H1 (cell line): ENCODE data around the gene TRAK1. TPM values are rescaled to one million over a fixed set of nuclear protein-coding genes. Genes with fewer than 3 reads are reported as not detected.

ENCODE experiments used
- ASH2L ChIP-seq: fragments of 200-600, 300-600 bp; sonication (generic); IDR thresholded peaks from one replicate; pipeline ENCODE4 v1.7.1; 2017; ENCODE audit warnings: low read length
- CREB1 ChIP-seq: IDR thresholded peaks from 2 replicates; pipeline ENCODE4 v1.6.1; 2012; ENCODE audit warnings: inconsistent platforms
- CTBP2 ChIP-seq: IDR thresholded peaks from 2 replicates; pipeline ENCODE4 v1.7.0; 2011; ENCODE audit warnings: borderline replicate concordance, mild to moderate bottlenecking, moderate library complexity, mixed read lengths, low read length; ENCODE audit not compliant: insufficient read depth, insufficient read length
- KDM4A ChIP-seq: IDR thresholded peaks from one replicate; pipeline ENCODE4 v1.7.1; 2012; ENCODE audit warnings: low read depth, mild to moderate bottlenecking, moderate library complexity, low read length, inconsistent platforms; ENCODE audit not compliant: severe bottlenecking
- polyA plus RNA-seq, 7 experiments: library from polyadenylated mRNA; depleted of rRNA in 3 of 7; stranded (reverse) in 5 of 7; unstranded in 2 of 7; fragments of >200 nt in 5 of 7; fragments of 200-250 nt in 2 of 7; gene quantifications; 1 replicate in 5 of 7; 2 replicates in 1 of 7; 4 replicates in 1 of 7; pipeline versions ENCODE4 v1.2.1 to v1.2.3, GENCODE V29; 2011 to 2013; ENCODE audit warnings: missing spikeins in 2 of 7, mixed read lengths in 2 of 7
- total RNA-seq: library from RNA; stranded (reverse); fragmentation: NEBNext Ultra II Directional; extraction: Animal tissue kit (Norgen Biotek cat#: 25700); gene quantifications from 2 replicates; pipeline ENCODE4 v1.2.1, GENCODE V29; 2021
- TF ChIP-seq, protein P1 (sequence below): fragments of 300-600 bp; sonication (generic); IDR thresholded peaks from 2 replicates; pipeline ENCODE4 v1.7.1; 2012; ENCODE audit warnings: low read length, moderate library complexity, mild to moderate bottlenecking, inconsistent platforms; ENCODE audit not compliant: insufficient replicate concordance

Gene TRAK1
- total and polyA plus RNA-seq, 2 of the 8 experiments (the other 6 are each of a cell fraction or from before 2014, with no cell fraction given), result 21.3 to 32.7 TPM

DNA sequence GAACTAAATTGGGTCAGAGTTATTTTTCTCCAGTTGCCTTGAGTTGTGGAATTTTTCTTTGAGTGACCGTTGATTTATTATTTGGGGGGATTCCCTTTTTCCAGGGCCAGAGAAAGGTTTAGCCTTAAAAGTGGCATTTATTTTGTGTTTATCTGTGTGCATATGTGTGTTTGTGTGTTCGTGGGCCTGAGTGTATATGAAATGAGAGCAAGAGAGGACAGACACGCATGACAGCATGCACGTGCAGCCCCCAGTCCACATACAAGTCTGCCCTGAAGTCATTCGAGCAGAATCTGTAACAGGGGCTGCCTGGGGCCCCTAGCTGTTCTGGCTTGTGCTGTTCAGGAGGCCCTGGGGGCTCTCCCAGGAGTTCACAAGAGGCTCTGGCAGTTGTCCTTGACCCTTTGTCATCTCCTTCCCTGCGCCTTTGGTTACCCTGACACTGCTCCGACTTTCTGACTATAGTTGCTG, 18.3 kb upstream of the TRAK1 start (continued):
- TF ChIP-seq CREB1 (no peak), CTBP2 (no peak), ASH2L (no peak), KDM4A (no peak)
- TF ChIP-seq, protein P1, sequence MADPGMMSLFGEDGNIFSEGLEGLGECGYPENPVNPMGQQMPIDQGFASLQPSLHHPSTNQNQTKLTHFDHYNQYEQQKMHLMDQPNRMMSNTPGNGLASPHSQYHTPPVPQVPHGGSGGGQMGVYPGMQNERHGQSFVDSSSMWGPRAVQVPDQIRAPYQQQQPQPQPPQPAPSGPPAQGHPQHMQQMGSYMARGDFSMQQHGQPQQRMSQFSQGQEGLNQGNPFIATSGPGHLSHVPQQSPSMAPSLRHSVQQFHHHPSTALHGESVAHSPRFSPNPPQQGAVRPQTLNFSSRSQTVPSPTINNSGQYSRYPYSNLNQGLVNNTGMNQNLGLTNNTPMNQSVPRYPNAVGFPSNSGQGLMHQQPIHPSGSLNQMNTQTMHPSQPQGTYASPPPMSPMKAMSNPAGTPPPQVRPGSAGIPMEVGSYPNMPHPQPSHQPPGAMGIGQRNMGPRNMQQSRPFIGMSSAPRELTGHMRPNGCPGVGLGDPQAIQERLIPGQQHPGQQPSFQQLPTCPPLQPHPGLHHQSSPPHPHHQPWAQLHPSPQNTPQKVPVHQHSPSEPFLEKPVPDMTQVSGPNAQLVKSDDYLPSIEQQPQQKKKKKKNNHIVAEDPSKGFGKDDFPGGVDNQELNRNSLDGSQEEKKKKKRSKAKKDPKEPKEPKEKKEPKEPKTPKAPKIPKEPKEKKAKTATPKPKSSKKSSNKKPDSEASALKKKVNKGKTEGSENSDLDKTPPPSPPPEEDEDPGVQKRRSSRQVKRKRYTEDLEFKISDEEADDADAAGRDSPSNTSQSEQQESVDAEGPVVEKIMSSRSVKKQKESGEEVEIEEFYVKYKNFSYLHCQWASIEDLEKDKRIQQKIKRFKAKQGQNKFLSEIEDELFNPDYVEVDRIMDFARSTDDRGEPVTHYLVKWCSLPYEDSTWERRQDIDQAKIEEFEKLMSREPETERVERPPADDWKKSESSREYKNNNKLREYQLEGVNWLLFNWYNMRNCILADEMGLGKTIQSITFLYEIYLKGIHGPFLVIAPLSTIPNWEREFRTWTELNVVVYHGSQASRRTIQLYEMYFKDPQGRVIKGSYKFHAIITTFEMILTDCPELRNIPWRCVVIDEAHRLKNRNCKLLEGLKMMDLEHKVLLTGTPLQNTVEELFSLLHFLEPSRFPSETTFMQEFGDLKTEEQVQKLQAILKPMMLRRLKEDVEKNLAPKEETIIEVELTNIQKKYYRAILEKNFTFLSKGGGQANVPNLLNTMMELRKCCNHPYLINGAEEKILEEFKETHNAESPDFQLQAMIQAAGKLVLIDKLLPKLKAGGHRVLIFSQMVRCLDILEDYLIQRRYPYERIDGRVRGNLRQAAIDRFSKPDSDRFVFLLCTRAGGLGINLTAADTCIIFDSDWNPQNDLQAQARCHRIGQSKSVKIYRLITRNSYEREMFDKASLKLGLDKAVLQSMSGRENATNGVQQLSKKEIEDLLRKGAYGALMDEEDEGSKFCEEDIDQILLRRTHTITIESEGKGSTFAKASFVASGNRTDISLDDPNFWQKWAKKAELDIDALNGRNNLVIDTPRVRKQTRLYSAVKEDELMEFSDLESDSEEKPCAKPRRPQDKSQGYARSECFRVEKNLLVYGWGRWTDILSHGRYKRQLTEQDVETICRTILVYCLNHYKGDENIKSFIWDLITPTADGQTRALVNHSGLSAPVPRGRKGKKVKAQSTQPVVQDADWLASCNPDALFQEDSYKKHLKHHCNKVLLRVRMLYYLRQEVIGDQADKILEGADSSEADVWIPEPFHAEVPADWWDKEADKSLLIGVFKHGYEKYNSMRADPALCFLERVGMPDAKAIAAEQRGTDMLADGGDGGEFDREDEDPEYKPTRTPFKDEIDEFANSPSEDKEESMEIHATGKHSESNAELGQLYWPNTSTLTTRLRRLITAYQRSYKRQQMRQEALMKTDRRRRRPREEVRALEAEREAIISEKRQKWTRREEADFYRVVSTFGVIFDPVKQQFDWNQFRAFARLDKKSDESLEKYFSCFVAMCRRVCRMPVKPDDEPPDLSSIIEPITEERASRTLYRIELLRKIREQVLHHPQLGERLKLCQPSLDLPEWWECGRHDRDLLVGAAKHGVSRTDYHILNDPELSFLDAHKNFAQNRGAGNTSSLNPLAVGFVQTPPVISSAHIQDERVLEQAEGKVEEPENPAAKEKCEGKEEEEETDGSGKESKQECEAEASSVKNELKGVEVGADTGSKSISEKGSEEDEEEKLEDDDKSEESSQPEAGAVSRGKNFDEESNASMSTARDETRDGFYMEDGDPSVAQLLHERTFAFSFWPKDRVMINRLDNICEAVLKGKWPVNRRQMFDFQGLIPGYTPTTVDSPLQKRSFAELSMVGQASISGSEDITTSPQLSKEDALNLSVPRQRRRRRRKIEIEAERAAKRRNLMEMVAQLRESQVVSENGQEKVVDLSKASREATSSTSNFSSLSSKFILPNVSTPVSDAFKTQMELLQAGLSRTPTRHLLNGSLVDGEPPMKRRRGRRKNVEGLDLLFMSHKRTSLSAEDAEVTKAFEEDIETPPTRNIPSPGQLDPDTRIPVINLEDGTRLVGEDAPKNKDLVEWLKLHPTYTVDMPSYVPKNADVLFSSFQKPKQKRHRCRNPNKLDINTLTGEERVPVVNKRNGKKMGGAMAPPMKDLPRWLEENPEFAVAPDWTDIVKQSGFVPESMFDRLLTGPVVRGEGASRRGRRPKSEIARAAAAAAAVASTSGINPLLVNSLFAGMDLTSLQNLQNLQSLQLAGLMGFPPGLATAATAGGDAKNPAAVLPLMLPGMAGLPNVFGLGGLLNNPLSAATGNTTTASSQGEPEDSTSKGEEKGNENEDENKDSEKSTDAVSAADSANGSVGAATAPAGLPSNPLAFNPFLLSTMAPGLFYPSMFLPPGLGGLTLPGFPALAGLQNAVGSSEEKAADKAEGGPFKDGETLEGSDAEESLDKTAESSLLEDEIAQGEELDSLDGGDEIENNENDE, result no peak
